ENCODE measurements around the gene CFP.
"Not testable (repeated sequence)": the region's sequence is repeated elsewhere in the genome, so short reads cannot be mapped to it uniquely, and the experiment has no call there.

Gene CFP

DNA sequence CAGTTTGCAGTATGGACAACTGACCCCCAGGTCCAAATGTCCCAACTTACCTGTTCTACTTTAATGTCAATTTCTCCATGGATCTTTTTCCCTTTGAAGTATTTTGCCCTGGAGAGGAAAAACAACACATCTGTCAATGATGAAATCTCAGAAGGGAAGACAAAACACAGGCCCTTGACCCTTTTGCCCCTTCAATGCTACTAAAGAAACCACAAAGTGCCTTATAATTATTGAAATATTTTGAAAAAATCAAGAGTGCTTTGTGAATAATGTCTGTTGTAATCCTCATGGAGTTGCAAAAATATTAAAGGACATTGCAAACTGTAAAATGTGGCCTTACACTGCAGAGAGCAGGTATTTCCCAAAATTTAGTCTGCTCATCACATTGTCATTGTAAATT lies 22.6 kb downstream of the CFP start:
- TF ChIP-seq, protein P1, sequence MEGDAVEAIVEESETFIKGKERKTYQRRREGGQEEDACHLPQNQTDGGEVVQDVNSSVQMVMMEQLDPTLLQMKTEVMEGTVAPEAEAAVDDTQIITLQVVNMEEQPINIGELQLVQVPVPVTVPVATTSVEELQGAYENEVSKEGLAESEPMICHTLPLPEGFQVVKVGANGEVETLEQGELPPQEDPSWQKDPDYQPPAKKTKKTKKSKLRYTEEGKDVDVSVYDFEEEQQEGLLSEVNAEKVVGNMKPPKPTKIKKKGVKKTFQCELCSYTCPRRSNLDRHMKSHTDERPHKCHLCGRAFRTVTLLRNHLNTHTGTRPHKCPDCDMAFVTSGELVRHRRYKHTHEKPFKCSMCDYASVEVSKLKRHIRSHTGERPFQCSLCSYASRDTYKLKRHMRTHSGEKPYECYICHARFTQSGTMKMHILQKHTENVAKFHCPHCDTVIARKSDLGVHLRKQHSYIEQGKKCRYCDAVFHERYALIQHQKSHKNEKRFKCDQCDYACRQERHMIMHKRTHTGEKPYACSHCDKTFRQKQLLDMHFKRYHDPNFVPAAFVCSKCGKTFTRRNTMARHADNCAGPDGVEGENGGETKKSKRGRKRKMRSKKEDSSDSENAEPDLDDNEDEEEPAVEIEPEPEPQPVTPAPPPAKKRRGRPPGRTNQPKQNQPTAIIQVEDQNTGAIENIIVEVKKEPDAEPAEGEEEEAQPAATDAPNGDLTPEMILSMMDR (IDR thresholded peaks at IDR 0.05; ENCODE audit: insufficient read depth, low read depth, low read length, missing control alignments), result no peak
- DNase-seq (ENCODE audit: low read depth), result no peak
- no peak overlapping the region for H3K4me3 ChIP-seq (ENCODE audit: low read depth, low read length)

- no peak for DNase-seq (ENCODE audit: low read depth)
- TF ChIP-seq, protein P1 (IDR thresholded peaks at IDR 0.05; ENCODE audit: insufficient read depth, low read depth, low read length, missing control alignments), result no peak
- H3K4me3 ChIP-seq (ENCODE audit: low read depth, low read length), result no peak overlapping the region
Observed at GRCh38 chrX:47605024-47605423, 24.7 kb downstream of the CFP start.

GRCh38 chrX:47603125-47603524 lies 26.6 kb downstream of the CFP start:
- not testable (repeated sequence) for H3K4me3 ChIP-seq (ENCODE audit: low read depth, low read length); DNase-seq (ENCODE audit: low read depth)

DNA sequence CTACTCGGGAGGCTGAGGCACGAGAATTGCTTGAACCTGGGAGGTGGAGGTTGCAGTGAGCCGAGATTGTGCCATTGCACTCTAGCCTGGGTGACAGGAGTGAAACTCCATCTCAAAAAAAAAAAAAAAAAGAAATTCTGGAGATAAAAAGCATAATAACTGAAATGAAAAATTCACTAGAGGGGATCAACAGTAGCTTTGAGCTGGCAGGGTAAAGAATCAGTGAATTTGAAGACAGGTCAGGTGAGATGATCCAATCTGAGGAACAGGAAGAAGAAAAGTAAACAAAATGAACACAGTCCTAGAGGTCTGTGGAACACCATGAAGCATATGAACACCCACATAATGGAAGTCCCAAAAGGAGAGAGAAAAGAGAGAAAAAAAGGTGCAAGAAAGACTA lies 32.5 kb downstream of the CFP start:
- TF ChIP-seq, protein P1 (IDR thresholded peaks at IDR 0.05; ENCODE audit: insufficient read depth, low read depth, low read length, missing control alignments), result no peak
- DNase-seq (ENCODE audit: low read depth), result no peak
- H3K4me3 ChIP-seq (ENCODE audit: low read depth, low read length), result no peak overlapping the region

- TF ChIP-seq, protein P1 (IDR thresholded peaks at IDR 0.05; ENCODE audit: insufficient read depth, low read depth, low read length, missing control alignments), result no peak
- H3K4me3 ChIP-seq (ENCODE audit: low read depth, low read length), result no peak overlapping the region
- no peak for DNase-seq (ENCODE audit: low read depth)
Observed at GRCh38 chrX:47596256-47596655, 33.5 kb downstream of the CFP start.

DNA sequence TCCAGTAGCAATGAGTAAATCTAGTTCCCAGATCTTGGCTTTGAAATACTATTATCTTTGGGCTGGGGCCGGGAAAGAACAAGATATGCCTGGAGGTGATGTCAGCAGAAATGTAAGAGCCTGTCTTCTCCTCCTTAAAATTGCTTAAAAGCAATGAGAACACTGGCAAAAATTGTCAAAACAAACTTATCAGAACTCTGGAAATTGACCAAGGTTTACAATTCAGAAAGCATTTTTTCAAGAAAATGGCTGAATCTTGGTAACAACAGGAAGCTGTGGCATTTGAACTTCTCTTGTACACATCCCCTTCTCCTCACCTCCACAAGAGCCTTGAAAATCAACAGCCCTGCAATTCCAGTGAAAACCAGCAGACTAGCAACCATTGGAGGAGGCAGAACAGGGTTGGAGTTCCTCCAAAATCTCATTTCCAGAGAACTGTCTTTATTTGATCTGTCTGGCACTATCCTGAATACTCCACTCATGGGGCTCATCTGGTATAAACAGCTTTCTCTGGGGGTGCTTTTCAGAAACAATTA lies 33.9 kb downstream of the CFP start:
- DNase-seq (ENCODE audit: low read depth), result no peak
- TF ChIP-seq, protein P1 (IDR thresholded peaks at IDR 0.05; ENCODE audit: insufficient read depth, low read depth, low read length, missing control alignments), result no peak
- no peak overlapping the region for H3K4me3 ChIP-seq (ENCODE audit: low read depth, low read length)

DNA sequence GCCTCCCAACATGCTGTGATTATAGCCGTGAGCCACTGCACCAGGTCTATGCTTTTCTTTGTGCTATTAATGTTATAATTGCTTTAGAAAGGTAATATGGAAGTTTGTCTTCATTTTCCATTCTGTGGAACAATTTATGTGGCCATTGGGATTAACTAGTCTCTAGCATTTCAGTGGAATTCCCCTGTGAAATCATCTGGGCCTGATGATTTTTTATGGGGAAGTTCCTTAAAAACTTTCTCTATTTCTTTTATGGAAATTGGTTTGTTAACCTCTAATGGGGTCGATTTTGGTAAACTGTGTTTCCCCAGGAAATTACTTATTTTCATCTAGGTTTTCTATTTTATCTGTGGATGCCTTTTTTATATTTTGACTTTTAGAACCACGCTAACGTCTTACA lies 36.2 kb downstream of the CFP start:
- no peak for DNase-seq (ENCODE audit: low read depth)
- TF ChIP-seq, protein P1 (IDR thresholded peaks at IDR 0.05; ENCODE audit: insufficient read depth, low read depth, low read length, missing control alignments), result no peak
- no peak overlapping the region for H3K4me3 ChIP-seq (ENCODE audit: low read depth, low read length)
